HCT116 (cell line): Measurements from ENCODE around the gene OR2T33.
A peak's percentile ranks its signal among the peaks of the same experiment; 100 is the strongest.

Source experiments
- FOSL1 ChIP-seq: IDR thresholded peaks from 2 replicates; pipeline ENCODE4 v1.6.1; 2012; ENCODE audit warnings: low read depth
- POLR2A ChIP-seq: IDR thresholded peaks from 2 replicates; pipeline ENCODE4 v1.7.0; 2011; ENCODE audit warnings: borderline replicate concordance; ENCODE audit not compliant: insufficient read depth, insufficient read length; ENCODE audit errors: extremely low read depth
- RAD21 ChIP-seq: IDR thresholded peaks from 2 replicates; pipeline ENCODE4 v1.6.1; 2012; ENCODE audit warnings: low read depth, mild to moderate bottlenecking
- TCF7L2 ChIP-seq: IDR thresholded peaks from 2 replicates; pipeline ENCODE4 v1.7.0; 2011; ENCODE audit warnings: borderline replicate concordance, inconsistent platforms; ENCODE audit not compliant: insufficient read depth, insufficient read length; ENCODE audit errors: extremely low read depth
- TF ChIP-seq, protein P1 (sequence below): IDR thresholded peaks from 2 replicates; pipeline ENCODE4 v1.6.1; 2012; ENCODE audit warnings: low read depth
- TF ChIP-seq, protein P2 (sequence below), 3 experiments: fragments of 200-600 bp in 1 of 3; sonication (generic) in 1 of 3; IDR thresholded peaks in 2 of 3; conservative IDR thresholded peaks in 1 of 3; 2 replicates each; pipeline ENCODE4 v1.5.1; 2012 to 2017; ENCODE audit warnings: low read depth in 2 of 3, low read length in 2 of 3, antibody characterized with exemption in 1 of 3, borderline replicate concordance in 1 of 3, control low read depth in 1 of 3, mild to moderate bottlenecking in 1 of 3, mixed read lengths in 1 of 3, mixed run types in 1 of 3, moderate library complexity in 1 of 3; ENCODE audit not compliant: insufficient read depth in 1 of 3
- TF ChIP-seq, protein P3 (sequence below): IDR thresholded peaks from 2 replicates; pipeline ENCODE4 v1.6.1; 2011; ENCODE audit warnings: mild to moderate bottlenecking, low read length, moderate library complexity; ENCODE audit not compliant: insufficient replicate concordance; ENCODE audit errors: extremely low read depth
- TF ChIP-seq, protein P4 (sequence below): IDR thresholded peaks from 2 replicates; pipeline ENCODE4 v1.6.1; 2012

DNA sequence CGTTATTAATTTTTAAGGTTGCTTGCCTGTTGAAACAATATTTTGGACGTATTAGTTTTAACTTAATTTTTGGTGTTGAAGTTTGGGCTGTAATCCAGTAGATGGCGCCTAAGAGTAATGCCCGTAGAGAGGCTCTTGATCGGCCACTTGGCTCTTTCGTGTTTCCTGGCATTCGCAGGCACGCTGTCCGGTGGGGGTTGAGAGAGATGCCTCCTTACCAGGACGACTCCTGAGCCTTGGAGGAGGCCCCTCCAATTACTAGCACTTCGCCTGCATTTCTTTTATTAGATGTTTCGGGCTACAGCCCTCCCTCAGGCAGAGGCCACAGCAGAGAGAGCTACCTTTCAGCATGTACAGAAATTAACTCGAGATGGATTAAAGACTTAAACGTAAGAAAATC is 34.6 kb downstream of the OR2T33 start:
- TF ChIP-seq, protein P1, sequence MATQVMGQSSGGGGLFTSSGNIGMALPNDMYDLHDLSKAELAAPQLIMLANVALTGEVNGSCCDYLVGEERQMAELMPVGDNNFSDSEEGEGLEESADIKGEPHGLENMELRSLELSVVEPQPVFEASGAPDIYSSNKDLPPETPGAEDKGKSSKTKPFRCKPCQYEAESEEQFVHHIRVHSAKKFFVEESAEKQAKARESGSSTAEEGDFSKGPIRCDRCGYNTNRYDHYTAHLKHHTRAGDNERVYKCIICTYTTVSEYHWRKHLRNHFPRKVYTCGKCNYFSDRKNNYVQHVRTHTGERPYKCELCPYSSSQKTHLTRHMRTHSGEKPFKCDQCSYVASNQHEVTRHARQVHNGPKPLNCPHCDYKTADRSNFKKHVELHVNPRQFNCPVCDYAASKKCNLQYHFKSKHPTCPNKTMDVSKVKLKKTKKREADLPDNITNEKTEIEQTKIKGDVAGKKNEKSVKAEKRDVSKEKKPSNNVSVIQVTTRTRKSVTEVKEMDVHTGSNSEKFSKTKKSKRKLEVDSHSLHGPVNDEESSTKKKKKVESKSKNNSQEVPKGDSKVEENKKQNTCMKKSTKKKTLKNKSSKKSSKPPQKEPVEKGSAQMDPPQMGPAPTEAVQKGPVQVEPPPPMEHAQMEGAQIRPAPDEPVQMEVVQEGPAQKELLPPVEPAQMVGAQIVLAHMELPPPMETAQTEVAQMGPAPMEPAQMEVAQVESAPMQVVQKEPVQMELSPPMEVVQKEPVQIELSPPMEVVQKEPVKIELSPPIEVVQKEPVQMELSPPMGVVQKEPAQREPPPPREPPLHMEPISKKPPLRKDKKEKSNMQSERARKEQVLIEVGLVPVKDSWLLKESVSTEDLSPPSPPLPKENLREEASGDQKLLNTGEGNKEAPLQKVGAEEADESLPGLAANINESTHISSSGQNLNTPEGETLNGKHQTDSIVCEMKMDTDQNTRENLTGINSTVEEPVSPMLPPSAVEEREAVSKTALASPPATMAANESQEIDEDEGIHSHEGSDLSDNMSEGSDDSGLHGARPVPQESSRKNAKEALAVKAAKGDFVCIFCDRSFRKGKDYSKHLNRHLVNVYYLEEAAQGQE, result no peak
- TF ChIP-seq, protein P2, sequence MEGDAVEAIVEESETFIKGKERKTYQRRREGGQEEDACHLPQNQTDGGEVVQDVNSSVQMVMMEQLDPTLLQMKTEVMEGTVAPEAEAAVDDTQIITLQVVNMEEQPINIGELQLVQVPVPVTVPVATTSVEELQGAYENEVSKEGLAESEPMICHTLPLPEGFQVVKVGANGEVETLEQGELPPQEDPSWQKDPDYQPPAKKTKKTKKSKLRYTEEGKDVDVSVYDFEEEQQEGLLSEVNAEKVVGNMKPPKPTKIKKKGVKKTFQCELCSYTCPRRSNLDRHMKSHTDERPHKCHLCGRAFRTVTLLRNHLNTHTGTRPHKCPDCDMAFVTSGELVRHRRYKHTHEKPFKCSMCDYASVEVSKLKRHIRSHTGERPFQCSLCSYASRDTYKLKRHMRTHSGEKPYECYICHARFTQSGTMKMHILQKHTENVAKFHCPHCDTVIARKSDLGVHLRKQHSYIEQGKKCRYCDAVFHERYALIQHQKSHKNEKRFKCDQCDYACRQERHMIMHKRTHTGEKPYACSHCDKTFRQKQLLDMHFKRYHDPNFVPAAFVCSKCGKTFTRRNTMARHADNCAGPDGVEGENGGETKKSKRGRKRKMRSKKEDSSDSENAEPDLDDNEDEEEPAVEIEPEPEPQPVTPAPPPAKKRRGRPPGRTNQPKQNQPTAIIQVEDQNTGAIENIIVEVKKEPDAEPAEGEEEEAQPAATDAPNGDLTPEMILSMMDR (IDR thresholded peaks at IDR 0.05 in 2 of 3, conservative IDR thresholded peaks at IDR 0.05 in 1 of 3; ENCODE audit: borderline replicate concordance in 1 of 3, insufficient read depth in 1 of 3, low read depth in 2 of 3, low read length in 2 of 3), result peak; percentile 9 to 57 (median 57); a peak in 4 of 6 replicates
- TF ChIP-seq, protein P3, sequence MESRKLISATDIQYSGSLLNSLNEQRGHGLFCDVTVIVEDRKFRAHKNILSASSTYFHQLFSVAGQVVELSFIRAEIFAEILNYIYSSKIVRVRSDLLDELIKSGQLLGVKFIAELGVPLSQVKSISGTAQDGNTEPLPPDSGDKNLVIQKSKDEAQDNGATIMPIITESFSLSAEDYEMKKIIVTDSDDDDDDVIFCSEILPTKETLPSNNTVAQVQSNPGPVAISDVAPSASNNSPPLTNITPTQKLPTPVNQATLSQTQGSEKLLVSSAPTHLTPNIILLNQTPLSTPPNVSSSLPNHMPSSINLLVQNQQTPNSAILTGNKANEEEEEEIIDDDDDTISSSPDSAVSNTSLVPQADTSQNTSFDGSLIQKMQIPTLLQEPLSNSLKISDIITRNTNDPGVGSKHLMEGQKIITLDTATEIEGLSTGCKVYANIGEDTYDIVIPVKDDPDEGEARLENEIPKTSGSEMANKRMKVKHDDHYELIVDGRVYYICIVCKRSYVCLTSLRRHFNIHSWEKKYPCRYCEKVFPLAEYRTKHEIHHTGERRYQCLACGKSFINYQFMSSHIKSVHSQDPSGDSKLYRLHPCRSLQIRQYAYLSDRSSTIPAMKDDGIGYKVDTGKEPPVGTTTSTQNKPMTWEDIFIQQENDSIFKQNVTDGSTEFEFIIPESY, result no peak
- TF ChIP-seq RAD21, result peak; percentile 28; the same call in 1 of the 2 replicates
- TF ChIP-seq TCF7L2, result no peak
- no peak for TF ChIP-seq POLR2A
- TF ChIP-seq, protein P4, sequence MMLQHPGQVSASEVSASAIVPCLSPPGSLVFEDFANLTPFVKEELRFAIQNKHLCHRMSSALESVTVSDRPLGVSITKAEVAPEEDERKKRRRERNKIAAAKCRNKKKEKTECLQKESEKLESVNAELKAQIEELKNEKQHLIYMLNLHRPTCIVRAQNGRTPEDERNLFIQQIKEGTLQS, result no peak
- no peak for TF ChIP-seq FOSL1
